GM23248 (cell line): ENCODE data around the gene MRPL24. TPM values are rescaled to one million over a fixed set of nuclear protein-coding genes. Genes with fewer than 3 reads are reported as not detected.
"Not testable (repeated sequence)": the region's sequence is repeated elsewhere in the genome, so short reads cannot be mapped to it uniquely, and the experiment has no call there.

ENCODE experiments used
- DNase-seq: peaks from one replicate; pipeline ENCODE4 v3.0.0-alpha.2; 2015
- H2AFZ ChIP-seq: fragments of 200-600 bp; sonication (generic); 2 replicates; pipeline ENCODE4 v1.6.1; 2016; ENCODE audit warnings: antibody characterized with exemption
- H3F3A ChIP-seq: fragments of 200-600 bp; sonication (generic); 2 replicates; pipeline ENCODE4 v1.6.1; 2016; ENCODE audit warnings: mild to moderate bottlenecking, antibody characterized with exemption, mixed run types; ENCODE audit not compliant: insufficient read depth
- H3K27ac ChIP-seq: fragments of 200-600 bp; sonication (generic); 2 replicates; pipeline ENCODE4 v1.5.1; 2016; ENCODE audit warnings: mild to moderate bottlenecking
- H3K27me3 ChIP-seq: fragments of 200-600 bp; sonication (generic); replicated peaks from 2 replicates; pipeline ENCODE4 v1.6.1; 2016; ENCODE audit warnings: mild to moderate bottlenecking; ENCODE audit not compliant: insufficient read depth
- H3K36me3 ChIP-seq: fragments of 200-600 bp; sonication (generic); 2 replicates; pipeline ENCODE4 v1.6.1; 2016; ENCODE audit warnings: low read depth, mild to moderate bottlenecking
- H3K4me1 ChIP-seq: fragments of 200-600 bp; sonication (generic); 2 replicates; pipeline ENCODE4 v1.6.1; 2016; ENCODE audit warnings: mild to moderate bottlenecking; ENCODE audit not compliant: insufficient read depth
- H3K4me2 ChIP-seq: fragments of 200-600 bp; sonication (generic); one replicate; pipeline ENCODE4 v1.6.1; 2016; ENCODE audit warnings: mild to moderate bottlenecking; ENCODE audit not compliant: unreplicated experiment
- H3K4me3 ChIP-seq: fragments of 200-600 bp; sonication (generic); 2 replicates; pipeline ENCODE4 v1.5.1; 2016; ENCODE audit warnings: mild to moderate bottlenecking
- H3K79me2 ChIP-seq: fragments of 200-600 bp; sonication (generic); 2 replicates; pipeline ENCODE4 v1.6.1; 2016; ENCODE audit warnings: mild to moderate bottlenecking; ENCODE audit not compliant: insufficient read depth
- H3K9ac ChIP-seq: fragments of 200-600 bp; sonication (generic); 2 replicates; pipeline ENCODE4 v1.6.1; 2016; ENCODE audit warnings: mild to moderate bottlenecking
- H3K9me2 ChIP-seq: fragments of 200-600 bp; sonication (generic); 2 replicates; pipeline ENCODE4 v1.6.1; 2016; ENCODE audit warnings: mixed run types, mild to moderate bottlenecking, moderate library complexity; ENCODE audit not compliant: insufficient read depth
- H3K9me3 ChIP-seq: fragments of 200-600 bp; sonication (generic); one replicate; pipeline ENCODE4 v1.6.1; 2017; ENCODE audit warnings: low read depth
- H4K20me1 ChIP-seq: fragments of 200-600 bp; sonication (generic); 2 replicates; pipeline ENCODE4 v1.6.0; 2016; ENCODE audit not compliant: insufficient read depth
- EZH2 ChIP-seq: fragments of 200-600 bp; sonication (generic); IDR thresholded peaks from 2 replicates; pipeline ENCODE4 v1.6.1; 2018; ENCODE audit warnings: antibody characterized with exemption, mild to moderate bottlenecking; ENCODE audit not compliant: insufficient read depth, poor library complexity, severe bottlenecking
- EZH2phosphoT487 ChIP-seq: fragments of 200-600 bp; sonication (generic); IDR thresholded peaks from 2 replicates; pipeline ENCODE4 v1.6.1; 2018; ENCODE audit warnings: antibody characterized with exemption, moderate library complexity, mild to moderate bottlenecking, low read depth; ENCODE audit not compliant: insufficient read depth
- WGBS, 2 experiments: methylation state at CpG; one replicate each; pipeline ENCODE4 v1.1.6; 2015 to 2017; ENCODE audit warnings: low lambda C conversion rate in 2 of 2, low coverage in 1 of 2; ENCODE audit errors: missing lambda C conversion rate in 2 of 2; 5-methylcytosine and 5-hydroxymethylcytosine counted together
- in situ Hi-C: fragments of 300-500 bp; cut with MboI; formaldehyde crosslinking; loops from 2 replicates; pipeline ENCODE4 v1.15.0; 2020
- polyA plus RNA-seq: library from polyadenylated mRNA; unstranded; fragments of >200 nt; fragmentation: Nextera tagmentation; extraction: Ambion mirVana; gene quantifications from 2 replicates; pipeline ENCODE4 v1.2.1, GENCODE V29; 2016
- total RNA-seq: library from RNA; depleted of rRNA; stranded (reverse); fragments of >200 nt; shearing (Covaris generic); gene quantifications from 2 replicates; pipeline ENCODE4 v1.2.3, GENCODE V29; 2014

The MRPL24 gene
- total and polyA plus RNA-seq, 2 experiments from 2014 or later, result 55.7 to 93.7 TPM

GRCh38 chr1:156760092-156760795 is 19.4 kb upstream of the MRPL24 start:
- H3K9me3 ChIP-seq, result no peaks in the 10 kb centered on the region
- no peaks in the 10 kb centered on the region for H3K9me2 ChIP-seq
- 69 to 82% methylated on average over 6 of the region's 6 CpGs for WGBS, 2 experiments
- H3K4me3 ChIP-seq, result no peak overlapping the region
- H3K4me1 ChIP-seq, result no peaks in the 10 kb centered on the region
- no peak for TF ChIP-seq EZH2
- no peak for TF ChIP-seq EZH2phosphoT487
- H3K27ac ChIP-seq, result no peak overlapping the region
- in situ Hi-C loops, result no loop called here
- no peaks in the 10 kb centered on the region for H4K20me1 ChIP-seq
- no peaks in the 10 kb centered on the region for H3K27me3 ChIP-seq
- no peaks in the 10 kb centered on the region for H3K36me3 ChIP-seq
- H3K9ac ChIP-seq, result no peak overlapping the region
- no peak overlapping the region for H3K4me2 ChIP-seq
- no peak for DNase-seq
- no peak overlapping the region for H2AFZ ChIP-seq
- H3K79me2 ChIP-seq, result peaks cover 13% of the 10 kb centered on the region
- H3F3A ChIP-seq, result 0 out of 2 replicates have a peak, but pooled peaks cover 7% of the 10 kb centered on the region

GRCh38 chr1:156757572-156758253 is 16.8 kb upstream of the MRPL24 start:
- in situ Hi-C loops, H3K9me3 ChIP-seq, H2AFZ ChIP-seq, H3K36me3 ChIP-seq, H3K4me3 ChIP-seq, DNase-seq, H4K20me1 ChIP-seq, H3K27ac ChIP-seq, H3K4me2 ChIP-seq, H3K9ac ChIP-seq, H3K4me1 ChIP-seq, H3F3A ChIP-seq, H3K27me3 ChIP-seq, H3K9me2 ChIP-seq: not testable (repeated sequence)
- WGBS, 2 experiments, result 78 to 87% methylated on average over 10 of the region's 10 CpGs
- peaks cover 33% of the 10 kb centered on the region for H3K79me2 ChIP-seq

- Histone ChIP-seq H3K79me2 (peaks cover 43% of the 10 kb centered on the region), H3K9ac (no peak overlapping the region), H3K9me2 (no peaks in the 10 kb centered on the region), H3K4me3 (no peak overlapping the region), H3K4me2 (no peak overlapping the region), H3K9me3 (no peaks in the 10 kb centered on the region), H3K27ac (no peak overlapping the region), H4K20me1 (no peaks in the 10 kb centered on the region), H3K4me1 (peaks cover 6% of the 10 kb centered on the region), H3K27me3 (no peaks in the 10 kb centered on the region), H3K36me3 (no peaks in the 10 kb centered on the region), H3F3A (0 out of 2 replicates have a peak, but pooled peaks cover 14% of the 10 kb centered on the region), H2AFZ (no peak overlapping the region)
- no peak for DNase-seq
- no peak for TF ChIP-seq EZH2
- no peak for TF ChIP-seq EZH2phosphoT487
- 97 to 100% methylated on average over 1 of the region's 1 CpG for WGBS, 2 experiments
- in situ Hi-C loops, result no loop called here
These were observed 15.5 kb upstream of the MRPL24 start for GRCh38 chr1:156756355-156756754.

GRCh38 chr1:156755527-156755950 is 14.7 kb upstream of the MRPL24 start:
- H3K79me2 ChIP-seq, result peaks cover 51% of the 10 kb centered on the region
- no peaks in the 10 kb centered on the region for H3K27me3 ChIP-seq
- H3K9ac ChIP-seq, result no peak overlapping the region
- no peaks in the 10 kb centered on the region for H3K36me3 ChIP-seq
- 48% methylated on average over 5 of the region's 5 CpGs for WGBS, 2 experiments
- no peak overlapping the region for H3K27ac ChIP-seq
- DNase-seq, result no peak
- no peaks in the 10 kb centered on the region for H3K9me3 ChIP-seq
- 0 out of 2 replicates have a peak, but pooled peaks cover 14% of the 10 kb centered on the region for H3F3A ChIP-seq
- peaks cover 6% of the 10 kb centered on the region for H3K4me1 ChIP-seq
- H4K20me1 ChIP-seq, result no peaks in the 10 kb centered on the region
- no peak overlapping the region for H3K4me2 ChIP-seq
- in situ Hi-C loops, result no loop called here
- H2AFZ ChIP-seq, result no peak overlapping the region
- no peak overlapping the region for H3K4me3 ChIP-seq
- TF ChIP-seq EZH2phosphoT487 (no peak), EZH2 (no peak)
- no peaks in the 10 kb centered on the region for H3K9me2 ChIP-seq
